Retinal pigment epithelial cell (primary cell): Measurements from ENCODE around the gene MYO7A.

ENCODE experiments used
- DNase-seq: peaks from one replicate; pipeline ENCODE4 v3.0.0-alpha.2; 2010; ENCODE audit warnings: low read depth
- H3K4me3 ChIP-seq: 2 replicates; pipeline ENCODE4 v1.5.1; 2011; ENCODE audit warnings: mild to moderate bottlenecking, low read length, control low read depth, moderate library complexity
- TF ChIP-seq, protein P1 (sequence below): conservative IDR thresholded peaks from 2 replicates; pipeline ENCODE4 v1.5.1; 2011; ENCODE audit warnings: low read depth, low read length, control low read depth, inconsistent platforms

The MYO7A gene

GRCh38 chr11:77213589-77214428, 85.8 kb downstream of the MYO7A start:
- no peak overlapping the region for H3K4me3 ChIP-seq
- TF ChIP-seq, protein P1, sequence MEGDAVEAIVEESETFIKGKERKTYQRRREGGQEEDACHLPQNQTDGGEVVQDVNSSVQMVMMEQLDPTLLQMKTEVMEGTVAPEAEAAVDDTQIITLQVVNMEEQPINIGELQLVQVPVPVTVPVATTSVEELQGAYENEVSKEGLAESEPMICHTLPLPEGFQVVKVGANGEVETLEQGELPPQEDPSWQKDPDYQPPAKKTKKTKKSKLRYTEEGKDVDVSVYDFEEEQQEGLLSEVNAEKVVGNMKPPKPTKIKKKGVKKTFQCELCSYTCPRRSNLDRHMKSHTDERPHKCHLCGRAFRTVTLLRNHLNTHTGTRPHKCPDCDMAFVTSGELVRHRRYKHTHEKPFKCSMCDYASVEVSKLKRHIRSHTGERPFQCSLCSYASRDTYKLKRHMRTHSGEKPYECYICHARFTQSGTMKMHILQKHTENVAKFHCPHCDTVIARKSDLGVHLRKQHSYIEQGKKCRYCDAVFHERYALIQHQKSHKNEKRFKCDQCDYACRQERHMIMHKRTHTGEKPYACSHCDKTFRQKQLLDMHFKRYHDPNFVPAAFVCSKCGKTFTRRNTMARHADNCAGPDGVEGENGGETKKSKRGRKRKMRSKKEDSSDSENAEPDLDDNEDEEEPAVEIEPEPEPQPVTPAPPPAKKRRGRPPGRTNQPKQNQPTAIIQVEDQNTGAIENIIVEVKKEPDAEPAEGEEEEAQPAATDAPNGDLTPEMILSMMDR, result no peak
- DNase-seq, result no peak

DNA sequence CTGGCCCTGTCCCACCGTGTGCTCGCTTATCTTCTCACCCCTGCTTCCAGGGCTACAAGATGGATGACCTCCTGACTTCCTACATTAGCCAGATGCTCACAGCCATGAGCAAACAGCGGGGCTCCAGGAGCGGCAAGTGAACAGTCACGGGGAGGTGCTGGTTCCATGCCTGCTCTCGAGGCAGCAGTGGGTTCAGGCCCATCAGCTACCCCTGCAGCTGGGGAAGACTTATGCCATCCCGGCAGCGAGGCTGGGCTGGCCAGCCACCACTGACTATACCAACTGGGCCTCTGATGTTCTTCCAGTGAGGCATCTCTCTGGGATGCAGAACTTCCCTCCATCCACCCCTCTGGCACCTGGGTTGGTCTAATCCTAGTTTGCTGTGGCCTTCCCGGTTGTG, 86.5 kb downstream of the MYO7A start:
- TF ChIP-seq, protein P1, result no peak
- DNase-seq, result no peak
- H3K4me3 ChIP-seq, result no peak overlapping the region

DNA sequence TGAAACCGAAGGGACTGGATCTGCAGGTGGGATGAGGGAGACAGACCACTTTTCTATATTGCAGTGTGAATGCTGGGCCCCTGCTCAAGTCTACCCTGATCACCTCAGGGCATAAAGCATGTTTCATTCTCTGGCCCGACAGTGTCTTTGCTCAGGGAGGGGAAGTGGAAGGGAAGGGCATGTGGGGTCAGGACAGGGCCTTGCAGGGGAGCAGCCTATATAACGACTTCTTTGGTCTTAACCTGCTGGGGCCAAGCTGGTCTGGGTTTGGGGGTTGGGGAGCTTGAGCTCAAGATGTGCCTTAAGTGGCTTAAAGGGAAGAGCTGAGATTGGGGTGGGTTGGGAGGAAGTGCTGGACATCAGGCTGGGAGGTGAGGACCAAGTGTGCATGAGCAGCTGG, 87.1 kb downstream of the MYO7A start:
- no peak for DNase-seq
- no peak overlapping the region for H3K4me3 ChIP-seq
- TF ChIP-seq, protein P1, result no peak

- TF ChIP-seq, protein P1, result no peak
- no peak for DNase-seq
- no peak overlapping the region for H3K4me3 ChIP-seq
Observed at GRCh38 chr11:77217156-77217555, 89.1 kb downstream of the MYO7A start.

- TF ChIP-seq, protein P1, result no peak
- peak; percentile 90 for DNase-seq
Observed at GRCh38 chr11:77223797-77224196, 95.8 kb downstream of the MYO7A start.

DNA sequence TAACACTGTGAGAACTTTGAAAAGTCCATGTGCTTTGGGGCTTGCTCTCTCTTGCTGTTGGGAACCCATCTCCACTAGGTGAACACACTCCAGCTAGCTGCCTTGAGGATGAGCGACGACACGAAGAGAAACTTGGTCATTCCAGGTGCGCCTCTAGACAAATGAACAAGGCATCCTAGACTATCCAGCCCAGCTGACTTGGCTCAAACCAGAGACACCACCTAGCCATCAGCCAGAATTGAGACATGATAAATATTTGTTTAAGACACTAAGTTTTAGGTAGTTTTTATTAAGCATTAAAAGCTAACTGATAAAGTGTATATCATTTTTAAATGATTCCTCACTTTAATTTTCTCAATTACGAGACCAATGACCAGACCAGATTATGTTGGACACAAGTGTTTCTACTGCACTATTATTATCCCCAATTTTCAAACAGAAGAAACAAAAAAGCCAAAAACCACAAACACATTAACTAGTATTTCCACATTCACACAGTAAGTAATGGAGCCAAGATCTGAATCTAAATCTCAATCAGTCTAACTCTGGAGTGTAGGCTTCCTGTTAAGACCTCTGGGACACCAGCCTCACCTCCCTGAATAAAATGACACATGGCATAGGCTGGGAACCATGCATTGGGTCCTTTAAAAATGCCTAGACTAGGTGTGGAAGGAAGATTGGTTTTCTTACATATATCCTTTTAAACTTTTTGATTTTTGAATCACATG, 103.0 kb downstream of the MYO7A start:
- DNase-seq, result no peak
- H3K4me3 ChIP-seq, result no peak overlapping the region
- TF ChIP-seq, protein P1, result no peak

More at GRCh38 chr11:77223797-77224196, 95.8 kb downstream of the MYO7A start:
- no peak overlapping the region for H3K4me3 ChIP-seq
